Large intestine (tissue), 3 donors: ENCODE measurements around the gene SIPA1L3. TPM values are rescaled to one million over a fixed set of nuclear protein-coding genes. Genes with fewer than 3 reads are reported as not detected.
"Not testable (repeated sequence)": the region's sequence is repeated elsewhere in the genome, so short reads cannot be mapped to it uniquely, and the experiment has no call there.

ENCODE experiments used
- DNase-seq, 2 donors: peaks; one replicate each; pipeline versions ENCODE4 v3.0.0 to v3.0.0-alpha.2; 2013
- H3K27ac ChIP-seq: one replicate; pipeline ENCODE4 v1.5.1; 2013; ENCODE audit warnings: low read length
- H3K27me3 ChIP-seq: 2 replicates; pipeline ENCODE4 v1.6.1; 2013; ENCODE audit warnings: low read length; ENCODE audit not compliant: control insufficient read depth, insufficient read depth
- H3K36me3 ChIP-seq: 2 replicates; pipeline ENCODE4 v1.6.1; 2013; ENCODE audit warnings: low read length; ENCODE audit not compliant: control insufficient read depth, insufficient read depth
- H3K4me1 ChIP-seq: one replicate; pipeline ENCODE4 v1.6.1; 2013; ENCODE audit warnings: low read length; ENCODE audit not compliant: control insufficient read depth, insufficient read depth
- H3K4me3 ChIP-seq: one replicate; pipeline ENCODE4 v1.5.1; 2013; ENCODE audit warnings: low read length
- H3K9me3 ChIP-seq: one replicate; pipeline ENCODE4 v1.6.1; 2013; ENCODE audit warnings: mild to moderate bottlenecking, low read depth, low read length, moderate library complexity; ENCODE audit not compliant: control insufficient read depth
- WGBS: methylation state at CpG from one replicate; pipeline ENCODE4 v1.1.5; 2013; ENCODE audit warnings: low lambda C conversion rate; ENCODE audit not compliant: insufficient coverage; 5-methylcytosine and 5-hydroxymethylcytosine counted together
- polyA plus RNA-seq: library from polyadenylated mRNA; unstranded; fragments of 120-200 nt; gene quantifications from one replicate; pipeline ENCODE4 v1.2.1, GENCODE V29; 2013

The SIPA1L3 gene
- polyA plus RNA-seq, 1 donor, result 70.0 TPM

- Histone ChIP-seq H3K4me3 (no peak overlapping the region), H3K4me1 (peaks cover 8% of the 10 kb centered on the region), H3K27me3 (no peaks in the 10 kb centered on the region), H3K9me3 (peaks cover 6% of the 10 kb centered on the region), H3K27ac (no peak overlapping the region), H3K36me3 (peaks cover 24% of the 10 kb centered on the region)
- WGBS, result no CpG with 5 or more reads among the region's 6 CpGs
- no peak for DNase-seq
Observed at GRCh38 chr19:38028913-38029510, 122.0 kb downstream of the SIPA1L3 start.

- no CpG with 5 or more reads among the region's 8 CpGs for WGBS
- H3K4me1 ChIP-seq, H3K4me3 ChIP-seq, DNase-seq, H3K27me3 ChIP-seq, H3K27ac ChIP-seq, H3K9me3 ChIP-seq: not testable (repeated sequence)
- peaks cover 26% of the 10 kb centered on the region for H3K36me3 ChIP-seq
Observed at GRCh38 chr19:38030001-38030400, 123.0 kb downstream of the SIPA1L3 start.

- no peaks in the 10 kb centered on the region for H3K27me3 ChIP-seq
- WGBS, result 100% methylated on average over 1 of the region's 9 CpGs
- no peak for DNase-seq
- H3K4me3 ChIP-seq, result no peak overlapping the region
- peaks cover 6% of the 10 kb centered on the region for H3K9me3 ChIP-seq
- no peaks in the 10 kb centered on the region for H3K4me1 ChIP-seq
- H3K36me3 ChIP-seq, result peaks cover 28% of the 10 kb centered on the region
- no peak overlapping the region for H3K27ac ChIP-seq
Observed at GRCh38 chr19:38030686-38031422, 123.8 kb downstream of the SIPA1L3 start.

GRCh38 chr19:38031423-38031770 is 124.4 kb downstream of the SIPA1L3 start:
- no peak overlapping the region for H3K27ac ChIP-seq
- no peaks in the 10 kb centered on the region for H3K4me1 ChIP-seq
- no peaks in the 10 kb centered on the region for H3K27me3 ChIP-seq
- H3K36me3 ChIP-seq, result peaks cover 28% of the 10 kb centered on the region
- WGBS, result 100% methylated on average over 1 of the region's 2 CpGs
- DNase-seq, result no peak
- no peak overlapping the region for H3K4me3 ChIP-seq
- peaks cover 6% of the 10 kb centered on the region for H3K9me3 ChIP-seq

GRCh38 chr19:38032151-38032550 is 125.1 kb downstream of the SIPA1L3 start:
- Histone ChIP-seq H3K36me3 (peaks cover 30% of the 10 kb centered on the region), H3K9me3 (peaks cover 6% of the 10 kb centered on the region), H3K27me3 (no peaks in the 10 kb centered on the region), H3K27ac (no peak overlapping the region), H3K4me3 (no peak overlapping the region), H3K4me1 (no peaks in the 10 kb centered on the region)
- DNase-seq, result no peak
- 72% methylated on average over 2 of the region's 4 CpGs for WGBS

- H3K27ac ChIP-seq, result no peak overlapping the region
- DNase-seq, result no peak
- H3K36me3 ChIP-seq, result peaks cover 30% of the 10 kb centered on the region
- H3K4me3 ChIP-seq, result no peak overlapping the region
- 80% methylated on average over 2 of the region's 5 CpGs for WGBS
- H3K27me3 ChIP-seq, result no peaks in the 10 kb centered on the region
- no peaks in the 10 kb centered on the region for H3K4me1 ChIP-seq
- H3K9me3 ChIP-seq, result peaks cover 6% of the 10 kb centered on the region
Observed at GRCh38 chr19:38032951-38033350, 125.9 kb downstream of the SIPA1L3 start.

- no peak overlapping the region for H3K27ac ChIP-seq
- DNase-seq, result no peak
- peaks cover 28% of the 10 kb centered on the region for H3K36me3 ChIP-seq
- H3K4me1 ChIP-seq, result no peaks in the 10 kb centered on the region
- peaks cover 6% of the 10 kb centered on the region for H3K9me3 ChIP-seq
- no CpG with 5 or more reads among the region's 17 CpGs for WGBS
- no peak overlapping the region for H3K4me3 ChIP-seq
- no peaks in the 10 kb centered on the region for H3K27me3 ChIP-seq
Observed at GRCh38 chr19:38033658-38034491, 126.9 kb downstream of the SIPA1L3 start.

GRCh38 chr19:38034492-38034860 is 127.5 kb downstream of the SIPA1L3 start:
- no peaks in the 10 kb centered on the region for H3K4me1 ChIP-seq
- no peak overlapping the region for H3K4me3 ChIP-seq
- DNase-seq, result no peak
- H3K27me3 ChIP-seq, result no peaks in the 10 kb centered on the region
- WGBS, result no CpG with 5 or more reads among the region's 5 CpGs
- no peak overlapping the region for H3K27ac ChIP-seq
- peaks cover 28% of the 10 kb centered on the region for H3K36me3 ChIP-seq
- peaks cover 6% of the 10 kb centered on the region for H3K9me3 ChIP-seq

GRCh38 chr19:38035515-38036495 is 128.8 kb downstream of the SIPA1L3 start:
- Histone ChIP-seq H3K36me3 (peaks cover 17% of the 10 kb centered on the region), H3K4me1 (no peaks in the 10 kb centered on the region), H3K27ac (no peak overlapping the region), H3K9me3 (peaks cover 3% of the 10 kb centered on the region), H3K4me3 (no peak overlapping the region), H3K27me3 (no peaks in the 10 kb centered on the region)
- WGBS, result 100% methylated on average over 3 of the region's 17 CpGs
- peak in 1 of 2 donors; percentile 74 for DNase-seq
